Measurements from ENCODE around the gene GLT6D1.

The GLT6D1 gene

GRCh38 chr9:135620558-135620957 lies 18.8 kb downstream of the GLT6D1 start:
- DNase-seq, result no peak

GRCh38 chr9:135619599-135619886 lies 19.8 kb downstream of the GLT6D1 start:
- no peak for DNase-seq

- DNase-seq, result no peak
Measured at GRCh38 chr9:135618866-135619598, 20.3 kb downstream of the GLT6D1 start.

- DNase-seq, result no peak
Measured at GRCh38 chr9:135617991-135618411, 21.3 kb downstream of the GLT6D1 start.

GRCh38 chr9:135617538-135617900 lies 21.8 kb downstream of the GLT6D1 start:
- DNase-seq, result no peak

- no peak for DNase-seq
Measured at GRCh38 chr9:135616619-135617537, 22.5 kb downstream of the GLT6D1 start.

- DNase-seq, result no peak
Measured at GRCh38 chr9:135615666-135616618, 23.4 kb downstream of the GLT6D1 start.

- DNase-seq, result no peak
Measured at GRCh38 chr9:135614821-135615665, 24.3 kb downstream of the GLT6D1 start.

- no peak for DNase-seq
Measured at GRCh38 chr9:135613946-135614805, 25.2 kb downstream of the GLT6D1 start.

GRCh38 chr9:135612981-135613910 lies 26.1 kb downstream of the GLT6D1 start:
- DNase-seq, result no peak

GRCh38 chr9:135612437-135612836 lies 26.9 kb downstream of the GLT6D1 start:
- no peak for DNase-seq

- no peak for DNase-seq
Measured at GRCh38 chr9:135611875-135612209, 27.5 kb downstream of the GLT6D1 start.

- no peak for DNase-seq
Measured at GRCh38 chr9:135611142-135611874, 28.0 kb downstream of the GLT6D1 start.

- DNase-seq, result no peak
Measured at GRCh38 chr9:135610290-135611141, 28.8 kb downstream of the GLT6D1 start.

- DNase-seq, result no peak
Measured at GRCh38 chr9:135609366-135609955, 29.9 kb downstream of the GLT6D1 start.

- DNase-seq, result no peak
Measured at GRCh38 chr9:135608999-135609317, 30.4 kb downstream of the GLT6D1 start.

GRCh38 chr9:135608294-135608998 lies 30.9 kb downstream of the GLT6D1 start:
- DNase-seq, result no peak

Data from stimulated activated naive CD4-positive, alpha-beta T cell treated with Interleukin-2 at 50 U/mL for 16 hours (primary cell).